Suprapubic skin (tissue), 4 donors: ENCODE data around the gene THSD8. TPM values are rescaled to one million over a fixed set of nuclear protein-coding genes. Genes with fewer than 3 reads are reported as not detected.

Source experiments
- DNase-seq, 2 donors: peaks; one replicate each; pipeline ENCODE4 v3.0.0-alpha.2; 2019; ENCODE audit warnings: low spot score in 2 of 2
- H3K27ac ChIP-seq: fragments of 200-600 bp; sonication (generic); one replicate; pipeline ENCODE4 v1.5.1; 2019
- H3K27me3 ChIP-seq: fragments of 200-600 bp; sonication (generic); one replicate; pipeline ENCODE4 v1.5.1; 2019
- H3K36me3 ChIP-seq: fragments of 200-600 bp; sonication (generic); one replicate; pipeline ENCODE4 v1.5.1; 2019
- H3K4me1 ChIP-seq: fragments of 200-600 bp; sonication (generic); one replicate; pipeline ENCODE4 v1.5.1; 2019
- H3K4me3 ChIP-seq: fragments of 200-600 bp; sonication (generic); one replicate; pipeline ENCODE4 v1.5.1; 2019; ENCODE audit warnings: mild to moderate bottlenecking
- H3K9me3 ChIP-seq: fragments of 200-600 bp; sonication (generic); one replicate; pipeline ENCODE4 v1.5.1; 2019
- EP300 ChIP-seq: sonication (generic); formaldehyde crosslinking; IDR thresholded peaks from one replicate; pipeline ENCODE4 v1.6.1; 2017; ENCODE audit warnings: antibody characterized with exemption
- POLR2A ChIP-seq, 2 donors: fragments of 450-650 bp; IDR thresholded peaks; one replicate each; pipeline ENCODE4 v1.6.1; 2017; ENCODE audit warnings: antibody characterized with exemption in 2 of 2, mild to moderate bottlenecking in 2 of 2, moderate library complexity in 2 of 2
- POLR2AphosphoS5 ChIP-seq, 3 donors: sonication (generic); formaldehyde crosslinking; IDR thresholded peaks; one replicate each; pipeline ENCODE4 v1.6.1; 2017; ENCODE audit warnings: antibody characterized with exemption in 3 of 3
- WGBS: methylation state at CpG from one replicate; pipeline ENCODE4 v1.1.5; 2018; 5-methylcytosine and 5-hydroxymethylcytosine counted together
- total RNA-seq, 4 donors: library from RNA; depleted of rRNA; stranded (reverse); fragments of >200 nt; gene quantifications; one replicate each; pipeline ENCODE4 v1.1.0, GENCODE V29; 2016
- TF ChIP-seq, protein P1 (sequence below), 2 donors: fragments of 200-600 bp in 1 of 2; fragments of 450-650 bp in 1 of 2; sonication (generic) in 1 of 2; IDR thresholded peaks; one replicate each; pipeline ENCODE4 v1.5.1; 2016 to 2019; ENCODE audit warnings: antibody characterized with exemption in 2 of 2, mild to moderate bottlenecking in 1 of 2, moderate library complexity in 1 of 2

THSD8 gene
- total RNA-seq = 1 to 10 TPM in 1 of 4 donors, not detected in 3; 1.6 TPM

DNA sequence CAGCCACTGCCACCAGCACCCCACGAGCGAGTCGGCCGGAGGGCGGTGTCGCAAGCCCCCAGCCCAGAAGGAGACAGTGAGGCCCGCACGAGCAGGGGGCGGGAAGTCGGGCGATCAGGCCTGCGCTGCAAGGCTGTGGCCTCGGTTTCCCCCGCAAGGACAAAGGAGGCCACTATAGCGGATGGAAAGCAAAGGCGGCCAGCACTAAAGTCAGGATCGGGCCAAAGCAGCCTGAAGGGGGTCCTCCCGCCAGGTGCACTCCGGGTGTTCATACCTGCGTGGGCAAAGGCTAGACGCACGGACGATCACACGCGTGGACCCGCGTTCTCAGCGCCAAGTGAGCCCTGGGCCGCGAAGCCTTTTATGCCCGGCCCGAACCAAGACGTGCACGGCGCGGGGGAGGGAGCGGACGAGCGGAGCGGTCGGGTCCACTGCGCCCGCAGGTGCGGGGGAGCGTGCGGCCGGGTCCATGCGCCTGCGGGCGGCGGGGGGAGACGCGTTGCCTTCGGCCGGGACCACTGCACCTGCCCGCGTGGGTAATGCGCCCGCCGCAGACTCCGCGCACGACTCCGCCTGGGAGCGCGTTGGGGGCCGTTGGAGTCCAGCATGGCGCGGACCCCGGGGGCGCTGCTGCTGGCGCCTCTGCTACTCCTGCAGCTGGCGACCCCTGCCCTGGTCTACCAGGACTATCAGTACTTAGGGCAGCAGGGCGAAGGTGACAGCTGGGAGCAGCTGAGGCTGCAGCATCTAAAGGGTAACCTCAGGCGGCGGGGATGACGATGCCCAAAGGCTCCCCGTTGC lies at the start of gene THSD8, which contains the start of gene PRDX2:
THSD8 (plus strand) TSS at position 604 of the 801 bp plus-strand sequence; CDS start at position 607, 3 bp downstream.
PRDX2 (minus strand) TSS at position 335 of the 801 bp plus-strand sequence. CDS start 539 bp downstream, outside the sequence.
- Histone ChIP-seq H3K4me3 (peak within 1 kb of the TSS; percentile 80), H3K4me1 (peaks cover 34% of the 10 kb centered on the region), H3K9me3 (no peaks in the 10 kb centered on the region), H3K36me3 (peaks cover 24% of the 10 kb centered on the region), H3K27me3 (no peaks in the 10 kb centered on the region), H3K27ac (peak within 1 kb of the TSS; percentile 58)
- TF ChIP-seq EP300 (no peak), POLR2A (IDR thresholded peaks at IDR 0.05) (peak in 1 of 2 donors; percentile 70), POLR2AphosphoS5 (IDR thresholded peaks at IDR 0.05) (peak in 1 of 3 donors; percentile 44)
- TF ChIP-seq, protein P1, sequence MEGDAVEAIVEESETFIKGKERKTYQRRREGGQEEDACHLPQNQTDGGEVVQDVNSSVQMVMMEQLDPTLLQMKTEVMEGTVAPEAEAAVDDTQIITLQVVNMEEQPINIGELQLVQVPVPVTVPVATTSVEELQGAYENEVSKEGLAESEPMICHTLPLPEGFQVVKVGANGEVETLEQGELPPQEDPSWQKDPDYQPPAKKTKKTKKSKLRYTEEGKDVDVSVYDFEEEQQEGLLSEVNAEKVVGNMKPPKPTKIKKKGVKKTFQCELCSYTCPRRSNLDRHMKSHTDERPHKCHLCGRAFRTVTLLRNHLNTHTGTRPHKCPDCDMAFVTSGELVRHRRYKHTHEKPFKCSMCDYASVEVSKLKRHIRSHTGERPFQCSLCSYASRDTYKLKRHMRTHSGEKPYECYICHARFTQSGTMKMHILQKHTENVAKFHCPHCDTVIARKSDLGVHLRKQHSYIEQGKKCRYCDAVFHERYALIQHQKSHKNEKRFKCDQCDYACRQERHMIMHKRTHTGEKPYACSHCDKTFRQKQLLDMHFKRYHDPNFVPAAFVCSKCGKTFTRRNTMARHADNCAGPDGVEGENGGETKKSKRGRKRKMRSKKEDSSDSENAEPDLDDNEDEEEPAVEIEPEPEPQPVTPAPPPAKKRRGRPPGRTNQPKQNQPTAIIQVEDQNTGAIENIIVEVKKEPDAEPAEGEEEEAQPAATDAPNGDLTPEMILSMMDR (IDR thresholded peaks at IDR 0.05) = no peak
- WGBS = 0% methylated on average over 27 of the region's 78 CpGs
- peak; percentile 77 to 90 for DNase-seq

DNA sequence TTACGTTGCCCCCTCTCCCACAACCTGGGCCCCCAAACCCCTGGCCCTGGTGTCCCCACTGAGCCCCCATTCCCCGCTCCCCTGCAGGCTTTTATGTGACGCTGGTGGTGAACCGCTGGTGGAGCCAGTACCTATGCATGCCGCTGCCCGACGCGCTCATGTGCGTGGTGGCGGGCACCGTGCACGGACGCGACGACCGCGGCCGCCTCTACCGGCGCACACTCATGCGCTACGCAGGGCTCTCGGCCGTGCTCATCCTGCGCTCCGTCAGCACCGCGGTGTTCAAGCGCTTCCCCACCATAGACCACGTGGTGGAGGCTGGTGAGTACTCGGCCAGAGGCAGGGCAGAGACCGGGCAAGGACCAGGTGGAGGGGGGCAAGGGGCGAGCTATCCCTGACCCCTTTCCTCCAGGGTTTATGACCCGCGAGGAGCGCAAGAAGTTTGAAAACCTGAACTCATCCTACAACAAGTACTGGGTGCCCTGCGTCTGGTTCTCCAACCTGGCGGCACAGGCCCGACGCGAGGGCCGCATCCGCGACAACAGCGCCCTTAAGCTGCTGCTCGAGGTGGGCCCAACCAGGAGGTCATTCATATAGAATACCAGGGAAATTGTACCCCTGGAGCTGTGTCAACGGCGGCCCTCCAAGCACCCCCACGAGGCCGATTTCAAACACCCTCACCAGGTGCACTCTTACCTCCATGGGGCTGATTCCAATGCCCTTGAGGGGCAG lies 47.2 kb upstream of the THSD8 start:
- Histone ChIP-seq H3K27me3 (peaks cover 8% of the 10 kb centered on the region), H3K4me3 (no peak overlapping the region), H3K27ac (no peak overlapping the region), H3K9me3 (no peaks in the 10 kb centered on the region), H3K4me1 (peaks cover 26% of the 10 kb centered on the region), H3K36me3 (no peaks in the 10 kb centered on the region)
- WGBS = 80% methylated on average over 39 of the region's 50 CpGs
- TF ChIP-seq POLR2A (IDR thresholded peaks at IDR 0.05) = no peak
- TF ChIP-seq POLR2AphosphoS5 (IDR thresholded peaks at IDR 0.05) = no peak
- TF ChIP-seq, protein P1 (IDR thresholded peaks at IDR 0.05) = no peak
- TF ChIP-seq EP300 = no peak
- no peak for DNase-seq

DNA sequence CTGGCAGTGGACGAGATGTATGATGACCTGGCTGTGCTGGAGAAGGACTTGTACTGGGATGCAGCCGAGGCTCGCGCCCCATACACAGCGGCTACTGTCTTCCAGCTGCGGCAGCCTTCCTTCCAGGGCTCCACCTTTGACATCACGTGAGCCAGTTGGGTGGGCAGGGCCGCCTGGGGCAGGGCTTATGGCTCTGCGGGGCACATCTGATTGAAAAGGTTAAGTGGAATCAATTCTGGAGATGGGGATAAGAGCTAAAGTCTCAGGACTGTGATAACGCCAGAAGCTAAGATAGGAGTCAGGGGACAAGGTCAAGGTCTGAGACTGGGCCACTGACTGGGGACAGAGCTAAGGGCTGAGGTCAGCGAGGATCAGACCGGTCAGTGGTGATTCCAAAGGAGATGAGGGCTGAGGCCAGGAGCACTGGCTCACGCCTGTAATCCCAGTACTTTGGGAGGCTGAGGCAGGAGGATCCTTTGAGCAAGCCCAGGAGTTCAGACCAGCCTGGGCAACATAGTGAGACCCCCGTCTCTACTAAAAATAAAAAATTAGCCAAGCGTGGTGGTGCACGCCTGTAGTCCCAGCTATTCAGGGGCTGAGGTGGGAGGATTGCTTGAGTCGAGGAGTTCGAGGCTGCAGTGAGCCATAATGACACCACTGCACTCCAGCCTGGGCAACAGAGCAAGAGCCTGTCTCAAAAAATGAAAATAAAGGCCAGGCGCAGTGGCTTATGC lies 45.6 kb upstream of the THSD8 start:
- peaks cover 12% of the 10 kb centered on the region for H3K4me1 ChIP-seq
- H3K9me3 ChIP-seq = no peaks in the 10 kb centered on the region
- 91% methylated on average over 19 of the region's 19 CpGs for WGBS
- H3K36me3 ChIP-seq = no peaks in the 10 kb centered on the region
- H3K4me3 ChIP-seq = no peak overlapping the region
- no peak for TF ChIP-seq EP300
- TF ChIP-seq POLR2A (IDR thresholded peaks at IDR 0.05) = no peak
- no peak for TF ChIP-seq POLR2AphosphoS5 (IDR thresholded peaks at IDR 0.05)
- TF ChIP-seq, protein P1 (IDR thresholded peaks at IDR 0.05) = no peak
- no peak for DNase-seq
- peaks cover 8% of the 10 kb centered on the region for H3K27me3 ChIP-seq
- H3K27ac ChIP-seq = no peak overlapping the region

DNA sequence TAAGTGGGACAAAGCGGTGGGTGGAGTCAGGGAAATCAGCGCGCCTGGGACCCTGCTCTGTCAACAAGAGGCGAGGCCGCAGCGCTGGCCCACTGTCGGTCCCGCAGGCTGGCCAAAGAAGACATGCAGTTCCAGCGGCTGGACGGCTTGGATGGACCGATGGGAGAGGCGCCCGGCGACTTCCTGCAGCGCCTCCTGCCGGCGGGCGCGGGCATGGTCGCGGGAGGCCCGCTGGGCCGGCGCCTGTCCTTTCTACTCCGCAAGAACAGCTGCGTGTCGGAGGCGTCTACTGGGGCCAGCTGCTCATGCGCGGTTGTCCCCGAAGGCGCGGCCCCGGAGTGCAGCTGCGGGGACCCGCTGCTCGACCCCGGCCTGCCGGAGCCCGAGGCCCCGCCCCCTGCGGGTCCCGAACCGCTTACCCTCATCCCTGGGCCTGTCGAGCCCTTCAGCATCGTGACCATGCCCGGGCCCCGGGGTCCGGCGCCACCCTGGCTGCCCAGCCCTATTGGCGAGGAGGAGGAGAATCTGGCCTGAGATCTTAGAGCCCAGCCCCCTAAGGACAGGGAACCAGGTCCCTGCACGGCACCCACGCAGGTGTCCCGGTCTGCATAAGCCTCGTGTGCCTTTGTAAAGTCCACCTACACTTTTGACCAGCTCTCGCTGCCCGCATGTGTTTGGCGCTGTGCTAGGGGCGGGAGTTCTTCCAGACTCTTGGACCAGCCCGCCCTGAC lies 44.2 kb upstream of the THSD8 start:
- peaks cover 12% of the 10 kb centered on the region for H3K4me1 ChIP-seq
- peaks cover 3% of the 10 kb centered on the region for H3K36me3 ChIP-seq
- H3K4me3 ChIP-seq = peak overlapping the region; percentile 45
- no peaks in the 10 kb centered on the region for H3K27me3 ChIP-seq
- 10% methylated on average over 36 of the region's 60 CpGs for WGBS
- H3K9me3 ChIP-seq = no peaks in the 10 kb centered on the region
- peak overlapping the region; percentile 14 for H3K27ac ChIP-seq
- TF ChIP-seq POLR2AphosphoS5 (IDR thresholded peaks at IDR 0.05) = no peak
- TF ChIP-seq, protein P1 (IDR thresholded peaks at IDR 0.05) = peak; percentile 63 to 97
- peak in 1 of 2 donors; percentile 83 for DNase-seq
